GM21576 (cell line): Measurements from ENCODE around the gene KRT25.

Experiments
- ATAC-seq: cut with Tn5 transposase; IDR thresholded peaks from one replicate; pipeline ENCODE4 v1.9.1; 2021; ENCODE audit warnings: mild to moderate bottlenecking, moderate library complexity; ENCODE audit not compliant: unreplicated experiment

The KRT25 gene

DNA sequence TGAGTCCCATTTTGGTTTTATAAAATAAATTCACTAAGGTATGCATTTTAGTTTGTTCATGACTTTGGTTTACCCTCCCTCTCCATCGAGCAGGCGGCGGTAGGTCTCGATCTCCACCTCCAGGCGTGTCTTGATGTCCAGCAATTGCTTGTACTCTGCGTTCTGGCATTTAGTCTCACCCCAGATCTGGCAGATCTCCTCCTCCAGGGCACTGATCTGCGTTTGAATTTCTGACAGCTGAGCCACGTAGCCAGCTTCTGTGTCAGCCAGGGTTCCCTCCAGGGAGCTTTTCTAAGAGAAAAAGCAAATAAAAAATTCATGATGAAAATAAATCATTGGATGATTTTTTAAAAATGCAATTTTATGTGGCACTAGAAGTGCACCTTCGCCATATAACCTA, 55.8 kb downstream of the KRT25 start:
- ATAC-seq: no peak
